HG03175 (cell line): ENCODE results near the gene LDLRAD4.
"Not testable (repeated sequence)": the region's sequence is repeated elsewhere in the genome, so short reads cannot be mapped to it uniquely, and the experiment has no call there.

Source experiments
- ATAC-seq: cut with Tn5 transposase; IDR thresholded peaks from one replicate; pipeline ENCODE4 v1.9.1; 2021; ENCODE audit warnings: mild to moderate bottlenecking, moderate library complexity; ENCODE audit not compliant: unreplicated experiment

Gene LDLRAD4

DNA sequence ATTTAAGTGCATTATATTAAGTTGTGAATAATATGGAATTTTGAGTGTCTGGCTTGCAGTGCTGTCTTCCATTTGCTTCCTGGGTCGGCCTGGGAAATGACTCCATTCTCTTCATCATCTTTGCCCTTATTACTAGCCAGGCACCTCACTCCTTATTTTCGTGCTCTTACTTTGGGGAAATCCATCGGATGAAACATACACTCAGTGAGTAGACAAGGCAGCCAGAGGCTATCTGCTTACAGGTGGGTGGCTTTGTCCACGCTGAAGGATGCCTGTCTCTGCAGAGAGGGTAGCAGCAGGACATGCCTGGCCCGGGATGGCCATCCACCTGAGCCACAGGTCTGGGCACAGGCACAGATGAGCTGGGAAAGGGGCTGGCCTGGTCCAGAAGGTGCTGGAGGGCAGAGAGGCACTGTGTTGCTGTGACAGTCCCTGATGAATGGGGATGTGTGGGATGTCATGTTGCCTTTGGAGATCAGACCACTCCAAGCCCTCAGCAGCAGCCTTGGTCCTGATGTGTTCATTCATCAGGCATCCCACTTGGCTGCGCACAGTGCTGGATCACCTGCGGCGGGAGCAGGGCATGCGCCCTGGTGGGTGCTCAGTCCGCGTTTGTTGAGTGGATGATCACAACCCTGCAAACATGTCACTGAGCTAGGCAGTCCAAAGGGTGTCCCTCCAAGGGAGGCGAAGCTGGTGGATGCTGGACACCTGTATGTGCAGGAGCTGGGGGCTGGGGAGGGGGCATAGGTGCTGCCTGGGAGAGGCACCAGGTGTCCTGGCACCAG is 236.0 kb downstream of the LDLRAD4 start:
- ATAC-seq: no peak

DNA sequence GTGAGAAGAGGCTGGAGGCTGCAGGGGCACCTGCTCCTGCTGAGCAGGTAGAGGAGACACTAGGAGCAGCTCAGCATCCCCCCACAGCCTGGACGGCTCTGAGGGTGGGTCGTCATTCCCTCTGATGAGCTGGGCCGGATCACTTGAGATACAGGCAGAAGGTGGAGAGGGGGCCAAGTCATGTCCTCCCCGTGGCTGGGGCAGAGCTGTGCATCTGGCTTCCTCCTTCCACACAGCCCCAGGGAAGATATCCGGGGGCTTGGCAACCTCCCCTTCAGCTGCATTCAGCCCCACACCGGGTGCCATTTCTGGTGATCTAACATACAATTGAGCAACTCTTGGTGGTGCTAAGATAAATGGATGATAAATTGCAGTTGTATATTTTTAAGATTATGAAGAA is 236.9 kb downstream of the LDLRAD4 start:
- ATAC-seq: no peak

DNA sequence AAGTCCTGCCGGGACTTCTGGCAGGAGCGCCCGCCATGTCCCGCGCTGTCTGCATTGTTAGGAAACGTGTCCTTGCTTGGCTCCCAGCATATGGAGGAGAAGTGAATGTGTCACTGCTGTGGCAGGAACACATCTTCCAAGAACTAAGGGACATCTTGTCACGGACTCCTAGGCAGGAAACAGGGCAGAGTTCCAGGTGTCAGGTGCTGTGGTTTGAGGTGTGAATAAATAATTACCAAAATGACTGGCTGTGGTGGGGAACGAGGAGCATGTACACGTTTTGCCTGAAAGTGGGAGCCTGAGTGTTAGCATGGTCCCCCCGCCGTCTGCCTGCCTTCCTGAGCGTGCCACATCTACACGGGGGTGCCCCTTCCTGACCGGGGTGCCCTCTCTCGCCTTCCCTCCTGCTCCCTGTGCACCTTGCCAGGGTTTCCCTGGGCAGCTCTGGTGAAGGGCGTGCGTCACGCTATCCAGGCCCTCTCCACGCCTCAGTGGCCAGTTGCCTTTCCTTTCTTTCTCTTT is 237.5 kb downstream of the LDLRAD4 start:
- ATAC-seq: peak; percentile 73

DNA sequence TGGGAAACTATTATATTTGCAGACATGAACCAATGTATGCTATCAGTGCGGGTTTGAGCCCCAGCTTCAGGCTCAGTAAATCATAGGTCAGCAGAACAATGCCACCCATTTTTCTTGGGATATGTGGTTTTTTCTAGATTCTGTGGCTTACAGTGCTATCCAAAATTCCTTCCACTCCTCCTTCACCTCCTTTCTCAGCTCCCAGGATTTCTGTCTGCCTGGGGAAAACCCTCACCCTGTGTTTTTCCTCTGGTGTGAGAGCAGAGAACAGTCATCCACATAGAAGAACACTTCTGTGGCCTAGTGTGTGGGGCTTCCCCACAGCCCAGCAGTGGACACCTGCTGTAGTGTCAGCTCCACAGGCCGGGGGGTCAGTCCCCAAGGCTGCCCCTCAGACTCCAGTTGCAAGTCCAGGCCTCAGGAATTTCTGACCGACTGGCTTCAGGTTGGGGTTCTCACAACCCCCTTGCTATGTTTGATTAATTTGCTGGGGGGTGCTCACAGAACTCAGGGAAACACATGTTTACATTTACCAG is 238.2 kb downstream of the LDLRAD4 start:
- ATAC-seq: no peak

DNA sequence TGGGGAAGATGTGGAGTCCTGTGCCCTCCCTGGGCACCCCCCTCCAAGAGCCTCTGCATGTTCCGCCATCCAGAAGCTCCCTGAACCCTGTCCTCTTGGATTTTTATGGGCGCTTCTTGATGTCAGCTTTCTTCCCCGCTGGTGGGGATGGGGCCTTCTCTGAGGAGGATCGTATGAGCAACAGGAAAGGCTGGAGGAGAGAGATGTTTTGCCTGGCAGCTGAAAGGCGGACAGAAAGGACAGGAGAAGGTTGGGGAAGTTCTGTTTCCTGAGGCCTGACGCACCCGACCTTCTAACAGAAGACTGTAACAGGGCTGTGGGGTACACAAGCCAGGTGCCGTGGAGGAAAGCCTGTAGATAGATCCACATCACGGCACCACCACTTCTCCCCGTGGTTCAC is 238.8 kb downstream of the LDLRAD4 start:
- no peak for ATAC-seq

DNA sequence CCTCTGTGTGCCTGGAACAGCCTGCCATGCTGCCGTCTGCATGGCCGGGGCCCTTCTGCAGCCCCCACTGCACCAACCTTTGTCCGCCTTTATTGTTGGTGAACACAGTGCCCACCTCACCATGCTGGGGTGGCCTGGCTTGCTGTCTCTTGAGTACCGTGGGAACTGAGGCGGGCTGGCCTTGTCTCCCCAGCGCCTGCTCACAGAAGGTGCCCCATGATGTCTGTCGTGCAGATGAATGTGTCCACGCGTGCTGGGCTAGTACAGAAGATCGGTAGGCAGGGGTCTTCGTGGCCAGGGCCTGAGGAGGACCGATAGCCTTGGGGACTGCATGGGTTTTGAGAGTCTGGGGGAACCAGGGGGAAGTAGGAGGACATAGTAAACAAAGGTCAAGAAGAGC is 242.4 kb downstream of the LDLRAD4 start:
- no peak for ATAC-seq

DNA sequence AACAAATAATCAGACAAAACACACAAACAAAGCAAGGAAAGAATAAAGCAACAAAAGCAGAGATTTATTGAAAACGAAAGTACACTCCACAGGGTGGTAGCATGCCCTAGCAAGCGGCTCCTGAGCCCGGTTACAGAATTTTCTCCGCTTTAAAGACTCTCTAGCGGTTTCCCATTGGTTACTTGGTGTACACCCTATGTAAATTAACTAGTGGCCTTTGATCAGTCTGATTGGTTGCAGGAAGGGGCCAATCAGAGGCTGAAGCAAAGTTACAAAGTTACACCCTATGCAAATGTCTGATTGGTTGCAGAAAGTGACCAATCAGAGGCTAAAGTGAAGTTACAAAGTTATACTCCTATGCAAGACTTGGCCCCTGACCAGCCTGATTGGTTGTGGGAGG is 242.9 kb downstream of the LDLRAD4 start:
- no peak for ATAC-seq

DNA sequence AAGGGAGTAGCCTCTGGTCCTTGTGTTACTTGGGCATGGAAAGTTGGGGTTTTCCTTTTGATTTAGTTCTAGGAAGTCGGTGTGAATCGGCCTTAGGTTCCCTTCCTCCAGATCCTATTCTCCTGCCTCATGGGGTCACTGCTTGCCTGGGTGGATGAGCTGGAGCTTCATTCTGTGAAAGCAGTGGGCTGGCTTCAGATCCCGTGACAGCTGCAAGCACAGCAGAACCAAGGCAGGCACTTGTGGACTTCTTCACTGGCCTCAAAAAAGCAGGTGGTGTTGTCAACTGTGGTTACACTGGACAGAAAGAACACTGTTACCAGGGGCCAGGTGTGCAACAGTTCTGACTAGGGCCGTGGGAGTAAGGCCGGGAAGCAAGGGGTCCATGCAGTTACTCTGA is 243.4 kb downstream of the LDLRAD4 start:
- ATAC-seq: no peak

DNA sequence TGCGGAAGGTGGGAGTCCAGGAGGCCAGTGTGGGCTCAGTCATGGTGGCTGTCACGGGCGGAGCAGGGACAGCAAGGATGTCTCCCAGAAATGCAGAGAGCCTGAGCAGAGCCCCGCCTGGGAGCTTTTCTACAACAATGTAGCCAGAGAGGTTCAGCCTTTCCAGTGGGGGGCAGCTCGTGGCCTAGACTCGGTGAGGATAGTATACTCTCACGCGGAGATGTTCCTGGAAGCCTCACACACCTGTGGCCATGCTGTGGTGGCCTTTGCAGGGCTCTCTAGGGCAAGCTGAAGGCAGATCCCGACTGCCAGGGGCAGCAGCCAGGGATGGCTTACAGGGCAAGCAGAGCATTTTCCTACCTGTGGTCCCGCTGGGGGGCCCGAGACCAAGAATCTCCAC is 244.1 kb downstream of the LDLRAD4 start:
- no peak for ATAC-seq

DNA sequence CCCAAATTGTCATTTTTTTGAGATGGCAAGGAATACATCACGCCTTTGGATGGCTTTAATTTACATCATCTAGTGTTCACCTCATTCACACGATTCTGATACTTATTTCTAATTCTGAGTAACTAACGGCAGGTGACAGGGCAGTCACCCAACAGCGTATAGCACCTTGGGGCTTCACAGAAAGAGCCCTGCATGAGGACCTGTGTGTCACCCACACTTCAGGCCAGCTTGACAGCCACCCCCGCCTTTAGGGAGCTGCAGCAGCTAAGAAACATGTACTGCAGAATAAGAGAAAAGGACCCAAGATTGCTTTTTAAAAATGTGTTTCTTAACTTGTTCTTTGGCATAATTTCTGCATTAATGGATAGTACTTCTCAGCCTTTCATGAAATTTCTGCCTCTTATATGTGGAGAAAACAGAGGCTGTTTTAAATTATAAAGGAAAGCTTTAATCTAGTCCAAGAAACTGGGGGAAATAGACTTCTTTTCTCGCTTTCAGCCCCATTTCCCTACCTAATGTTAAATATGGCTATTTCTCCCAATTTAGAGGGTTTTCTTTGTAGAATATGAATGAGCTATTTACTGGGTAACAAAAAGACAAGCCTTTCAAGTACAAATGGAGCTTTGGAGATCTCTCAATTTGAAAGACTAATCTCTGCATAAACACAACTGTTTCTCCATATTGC is 245.1 kb downstream of the LDLRAD4 start:
- ATAC-seq: no peak

DNA sequence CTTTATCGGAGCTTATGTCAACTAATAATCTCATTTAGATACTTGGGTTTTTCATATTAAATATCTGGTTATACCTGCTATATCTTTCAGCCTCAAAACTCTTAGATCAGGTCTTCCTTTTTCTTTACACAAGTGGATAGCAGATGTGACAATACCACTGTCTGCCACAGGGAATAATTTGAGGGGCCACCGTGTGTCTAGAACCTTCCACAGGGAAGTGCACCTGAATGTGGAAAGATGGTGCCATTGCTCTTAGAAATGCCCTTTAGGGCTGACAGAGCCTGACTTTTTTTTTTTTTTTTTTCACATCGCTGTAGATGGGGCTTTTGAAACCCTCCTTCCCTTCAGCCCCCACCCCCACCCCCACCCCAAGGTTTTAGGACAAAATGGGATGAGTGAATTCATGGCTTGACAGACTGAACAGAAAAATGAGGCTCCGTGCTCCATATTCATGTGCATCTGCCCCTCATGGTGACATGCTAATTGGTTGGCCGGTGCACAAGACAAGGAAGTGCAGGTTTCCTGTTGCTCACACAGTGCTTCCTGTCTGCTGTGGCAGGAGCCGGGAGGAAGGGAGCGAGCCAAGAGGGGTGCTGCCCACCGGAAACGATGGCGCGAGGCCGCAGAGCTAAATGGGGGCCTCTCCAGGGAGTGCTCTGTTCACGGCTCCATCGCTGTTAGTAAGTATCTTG is 246.0 kb downstream of the LDLRAD4 start:
- ATAC-seq: peak; percentile 94

DNA sequence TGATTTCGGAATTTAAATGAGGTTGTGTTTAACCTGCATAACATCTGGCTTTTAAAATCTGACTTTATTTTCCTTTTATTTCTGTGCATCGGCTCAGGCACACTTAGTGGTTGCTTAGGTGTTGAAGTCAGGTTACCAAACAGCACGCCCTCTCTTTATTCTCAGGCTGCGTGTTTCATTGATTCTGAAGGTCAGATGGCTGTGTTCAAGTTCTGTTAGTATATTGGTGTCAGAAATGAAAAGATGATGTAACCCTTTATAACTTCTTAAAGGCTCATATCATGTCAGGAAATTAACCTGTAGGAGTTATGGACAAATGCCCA is 246.5 kb downstream of the LDLRAD4 start:
- peak; percentile 31 for ATAC-seq

DNA sequence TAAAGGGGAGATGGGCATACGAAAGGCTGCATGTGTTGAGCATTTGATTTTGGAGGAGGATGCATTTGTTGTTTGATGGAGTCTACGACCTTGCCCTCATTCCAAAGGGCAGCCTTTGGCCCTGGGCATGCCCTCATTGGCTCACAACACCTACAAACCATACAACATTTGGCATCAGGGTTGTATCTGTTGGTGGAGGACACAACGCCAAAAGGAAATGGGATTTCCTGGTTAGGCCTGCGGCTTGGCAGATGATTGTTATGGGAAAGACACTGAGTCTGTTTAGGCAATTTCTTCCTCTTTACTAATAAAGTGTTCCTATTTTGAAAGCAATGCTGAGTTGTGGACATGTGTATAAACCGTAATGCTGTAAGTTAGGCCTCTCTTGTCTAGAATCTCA is 246.9 kb downstream of the LDLRAD4 start:
- ATAC-seq: no peak

DNA sequence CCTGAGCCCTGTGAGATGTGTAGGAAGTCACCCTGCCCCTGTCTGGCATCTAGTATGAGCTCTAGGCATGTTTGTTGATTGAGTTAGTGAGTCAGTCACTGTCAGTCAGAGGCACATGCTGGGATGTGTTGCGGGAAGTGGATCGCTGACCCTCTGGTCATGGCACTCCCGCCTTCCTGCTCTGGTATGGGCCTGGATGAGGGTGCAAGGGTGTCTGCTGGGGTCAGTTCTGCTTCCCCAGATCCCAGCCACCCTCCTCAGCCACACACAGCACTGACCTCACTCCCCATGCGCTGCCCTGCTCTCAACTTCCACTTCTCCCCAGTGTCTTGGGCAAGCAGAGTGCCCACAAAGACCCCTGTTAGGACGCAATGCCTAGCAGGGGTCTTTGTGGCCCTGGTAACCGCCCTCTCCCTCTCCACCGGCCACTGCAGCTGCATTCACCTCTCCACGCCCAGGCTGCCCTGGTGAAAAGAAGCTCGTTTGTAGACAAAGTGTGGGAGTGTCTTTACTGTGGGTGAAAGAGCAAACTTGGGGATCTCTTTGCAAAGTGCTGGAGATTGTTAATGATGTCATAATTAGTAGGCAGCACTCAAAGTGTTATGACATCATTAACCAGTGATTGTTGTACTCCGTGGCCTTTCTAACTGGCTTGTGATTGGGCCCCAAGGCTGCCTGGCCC is 252.1 kb downstream of the LDLRAD4 start:
- ATAC-seq: no peak

DNA sequence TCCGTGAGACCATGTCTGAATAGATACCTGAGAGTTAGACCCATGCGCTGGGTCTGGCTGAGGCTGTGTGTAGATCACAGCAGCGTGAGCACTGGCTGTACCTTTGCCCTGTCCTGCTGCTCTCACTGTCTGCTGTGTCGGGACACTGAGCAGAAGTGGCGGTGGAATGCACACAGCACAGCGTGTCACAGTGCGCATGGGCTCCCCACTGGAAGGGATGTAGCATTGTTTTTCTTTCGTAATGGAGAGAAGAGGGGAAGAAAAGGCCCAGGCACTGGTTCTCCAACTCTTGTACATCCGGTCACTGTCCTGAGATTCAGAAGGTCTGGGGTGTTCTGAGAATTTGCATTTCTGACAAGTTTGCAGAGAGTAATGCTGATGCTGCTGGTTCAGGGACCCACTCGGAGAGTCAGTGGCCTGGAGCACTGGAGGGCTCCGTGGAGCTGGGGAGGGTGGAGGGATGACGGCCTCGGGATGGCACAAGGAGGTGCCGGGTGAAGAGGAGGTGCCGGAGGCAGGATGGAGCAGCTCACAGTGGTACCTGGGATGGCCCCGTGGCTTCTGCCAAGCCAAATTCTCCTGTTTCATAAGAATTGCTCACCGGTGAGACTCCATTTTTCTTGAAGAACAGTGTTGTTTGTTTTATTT is 252.8 kb downstream of the LDLRAD4 start:
- ATAC-seq: no peak

DNA sequence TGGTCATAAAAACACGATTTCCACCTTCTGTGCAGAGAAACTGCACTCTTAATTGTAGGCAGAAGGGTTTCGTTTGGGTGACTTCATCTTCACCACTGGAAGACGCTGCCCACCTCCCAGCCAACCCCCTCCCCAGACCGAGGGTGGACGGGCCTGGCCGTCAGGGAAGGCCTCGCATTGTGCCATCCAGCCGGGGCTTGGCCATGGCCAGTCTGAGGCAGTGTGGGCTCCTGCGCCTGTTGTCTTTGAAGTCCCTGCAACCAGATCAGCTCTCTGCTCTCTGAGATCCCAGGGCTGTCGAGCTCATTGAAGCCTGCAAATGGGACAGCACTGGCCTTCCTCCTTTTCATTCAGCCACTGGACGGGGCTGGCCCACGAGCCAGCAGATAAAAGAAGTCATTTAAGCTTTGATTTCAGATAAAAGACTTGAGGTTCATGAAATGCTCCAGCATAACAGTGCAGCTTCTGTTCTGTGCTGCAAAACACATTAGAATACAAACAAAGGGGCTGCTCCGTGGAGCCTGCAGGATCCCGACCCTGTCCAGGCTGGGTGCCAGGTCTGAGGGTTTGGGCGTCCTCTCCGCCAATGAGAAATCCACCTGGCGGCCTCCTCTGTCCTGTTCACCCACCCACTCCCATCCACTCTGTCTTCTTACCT is 253.5 kb downstream of the LDLRAD4 start:
- ATAC-seq: no peak

DNA sequence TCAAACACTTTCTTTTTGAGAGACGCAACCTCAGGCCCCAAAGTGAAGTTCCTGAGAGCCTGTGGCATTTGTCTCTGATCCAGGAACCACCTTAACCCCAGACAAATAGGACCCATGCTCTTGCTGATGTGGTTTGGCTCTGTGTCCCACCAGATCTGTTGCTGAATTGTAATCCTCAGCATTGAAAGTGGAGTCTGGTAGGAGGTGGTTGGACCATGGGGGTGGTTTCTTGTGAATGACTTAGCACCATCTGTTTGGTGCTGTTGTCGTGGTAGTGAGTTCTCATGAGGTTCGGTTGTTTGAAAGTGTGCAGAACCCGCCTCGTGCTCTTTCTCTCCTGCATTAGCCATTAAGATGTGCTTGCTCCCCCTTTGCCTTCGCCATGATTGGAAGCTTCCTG is 255.2 kb downstream of the LDLRAD4 start:
- ATAC-seq: no peak

DNA sequence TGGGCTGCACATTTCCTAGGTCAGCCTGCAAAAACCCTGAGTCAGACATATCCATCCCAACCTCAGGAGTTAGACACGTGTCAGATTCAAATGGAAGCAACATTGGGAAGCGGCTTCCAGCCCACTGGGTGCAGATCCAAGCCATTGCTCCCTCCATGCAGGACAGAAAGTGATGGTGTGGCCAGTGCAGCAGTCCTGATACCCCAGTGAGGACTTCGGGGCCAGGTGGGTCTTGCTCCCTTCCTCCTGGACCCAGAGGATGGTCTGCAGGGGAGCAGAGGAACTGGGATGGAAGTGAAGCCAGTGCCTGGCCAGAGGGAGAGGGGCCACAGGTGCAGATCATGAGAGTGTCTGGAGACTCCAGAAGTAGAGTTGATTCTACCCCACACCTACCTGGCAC is 255.8 kb downstream of the LDLRAD4 start:
- no peak for ATAC-seq

DNA sequence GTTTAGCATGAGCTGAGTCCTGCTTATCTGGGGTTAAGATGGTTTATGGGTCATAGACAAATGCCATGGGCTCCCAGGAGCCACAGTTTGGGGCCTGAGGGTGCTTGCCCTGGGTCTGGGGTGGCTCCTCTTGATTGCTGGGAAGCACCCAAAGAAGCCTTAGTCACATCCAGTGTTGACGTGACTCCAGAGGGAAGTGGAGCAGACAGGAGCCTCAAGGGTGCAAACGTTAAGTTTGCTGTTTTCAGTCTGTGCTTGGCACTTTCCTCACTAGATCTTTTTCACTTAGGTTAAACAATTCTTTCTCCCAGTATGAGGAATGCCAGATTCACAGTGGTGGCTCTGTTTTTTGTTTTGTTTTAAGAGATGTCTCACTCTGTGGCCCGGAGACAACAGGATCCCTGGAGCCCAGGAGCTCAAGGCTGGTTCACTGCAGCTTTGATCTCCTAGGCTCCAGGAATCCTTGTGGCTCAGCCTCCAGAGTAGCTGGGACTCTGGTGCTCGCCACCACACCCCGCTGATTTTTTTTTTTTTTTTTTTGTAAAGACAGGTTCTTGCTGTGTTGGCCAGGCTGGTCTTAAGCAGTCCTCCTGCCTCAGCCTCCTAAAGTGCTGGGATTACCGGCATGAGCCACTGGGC is 256.5 kb downstream of the LDLRAD4 start:
- no peak for ATAC-seq

DNA sequence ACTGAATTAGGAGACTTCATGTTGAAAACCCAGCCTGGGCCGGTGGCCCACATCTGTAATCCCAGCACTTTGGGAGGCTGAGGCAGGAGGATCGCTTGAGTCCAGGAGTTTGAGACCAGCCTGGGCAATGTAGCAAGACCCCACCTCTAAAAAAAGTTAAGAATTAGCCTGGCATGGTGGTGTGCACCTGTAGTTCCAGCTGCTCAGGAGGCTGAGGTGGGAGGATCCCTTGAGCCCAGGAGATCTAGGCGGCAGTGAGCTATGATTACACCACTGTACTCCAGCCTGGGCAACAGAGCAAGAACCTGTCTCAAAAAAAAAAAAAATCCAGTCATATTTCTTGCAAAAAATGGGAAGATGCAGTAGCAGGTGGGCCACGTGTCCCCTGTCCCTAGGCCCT is 257.8 kb downstream of the LDLRAD4 start:
- not testable (repeated sequence) for ATAC-seq
